Liver (tissue), 3 donors: ENCODE results near the gene FOXN4.

Experiments
- TAF1 ChIP-seq: conservative IDR thresholded peaks from 2 replicates; pipeline ENCODE4 v1.6.1; 2016; ENCODE audit warnings: antibody characterized with exemption, mild to moderate bottlenecking
- TF ChIP-seq, protein P1 (sequence below): fragments of 150-350 bp; IDR thresholded peaks from 2 replicates; pipeline ENCODE4 v1.5.1; 2017; ENCODE audit warnings: improper control_type of control experiment, low read depth, low read length; ENCODE audit not compliant: missing input control
- TF ChIP-seq, protein P2 (sequence below): IDR thresholded peaks from 2 replicates; pipeline ENCODE4 v1.6.1; 2016; ENCODE audit warnings: antibody characterized with exemption
- donor health status: healthy.
- donor health status: healthy.

DNA sequence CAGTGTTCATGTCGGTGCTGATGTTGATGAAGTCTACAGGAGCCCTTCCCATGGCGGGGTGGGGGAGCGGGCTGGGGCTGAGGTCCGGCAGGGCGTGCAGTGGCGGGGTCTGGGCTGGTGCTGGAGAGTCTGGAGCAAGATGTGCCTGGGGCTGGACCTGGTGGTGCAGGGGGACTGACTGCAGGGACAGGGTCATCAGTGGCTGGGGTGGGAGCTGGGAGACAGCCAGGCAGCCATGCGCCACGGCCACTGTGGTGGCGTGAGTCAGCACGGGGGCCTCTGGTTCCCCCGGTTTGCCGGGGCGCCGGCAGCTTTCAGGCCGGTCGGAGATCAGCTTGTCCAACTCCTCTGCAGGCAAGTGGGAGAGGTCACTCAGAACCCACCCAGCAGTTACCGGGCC is 27.6 kb downstream of the FOXN4 start:
- TF ChIP-seq, protein P1, sequence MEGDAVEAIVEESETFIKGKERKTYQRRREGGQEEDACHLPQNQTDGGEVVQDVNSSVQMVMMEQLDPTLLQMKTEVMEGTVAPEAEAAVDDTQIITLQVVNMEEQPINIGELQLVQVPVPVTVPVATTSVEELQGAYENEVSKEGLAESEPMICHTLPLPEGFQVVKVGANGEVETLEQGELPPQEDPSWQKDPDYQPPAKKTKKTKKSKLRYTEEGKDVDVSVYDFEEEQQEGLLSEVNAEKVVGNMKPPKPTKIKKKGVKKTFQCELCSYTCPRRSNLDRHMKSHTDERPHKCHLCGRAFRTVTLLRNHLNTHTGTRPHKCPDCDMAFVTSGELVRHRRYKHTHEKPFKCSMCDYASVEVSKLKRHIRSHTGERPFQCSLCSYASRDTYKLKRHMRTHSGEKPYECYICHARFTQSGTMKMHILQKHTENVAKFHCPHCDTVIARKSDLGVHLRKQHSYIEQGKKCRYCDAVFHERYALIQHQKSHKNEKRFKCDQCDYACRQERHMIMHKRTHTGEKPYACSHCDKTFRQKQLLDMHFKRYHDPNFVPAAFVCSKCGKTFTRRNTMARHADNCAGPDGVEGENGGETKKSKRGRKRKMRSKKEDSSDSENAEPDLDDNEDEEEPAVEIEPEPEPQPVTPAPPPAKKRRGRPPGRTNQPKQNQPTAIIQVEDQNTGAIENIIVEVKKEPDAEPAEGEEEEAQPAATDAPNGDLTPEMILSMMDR: no peak
- TF ChIP-seq TAF1: no peak
- TF ChIP-seq, protein P2, sequence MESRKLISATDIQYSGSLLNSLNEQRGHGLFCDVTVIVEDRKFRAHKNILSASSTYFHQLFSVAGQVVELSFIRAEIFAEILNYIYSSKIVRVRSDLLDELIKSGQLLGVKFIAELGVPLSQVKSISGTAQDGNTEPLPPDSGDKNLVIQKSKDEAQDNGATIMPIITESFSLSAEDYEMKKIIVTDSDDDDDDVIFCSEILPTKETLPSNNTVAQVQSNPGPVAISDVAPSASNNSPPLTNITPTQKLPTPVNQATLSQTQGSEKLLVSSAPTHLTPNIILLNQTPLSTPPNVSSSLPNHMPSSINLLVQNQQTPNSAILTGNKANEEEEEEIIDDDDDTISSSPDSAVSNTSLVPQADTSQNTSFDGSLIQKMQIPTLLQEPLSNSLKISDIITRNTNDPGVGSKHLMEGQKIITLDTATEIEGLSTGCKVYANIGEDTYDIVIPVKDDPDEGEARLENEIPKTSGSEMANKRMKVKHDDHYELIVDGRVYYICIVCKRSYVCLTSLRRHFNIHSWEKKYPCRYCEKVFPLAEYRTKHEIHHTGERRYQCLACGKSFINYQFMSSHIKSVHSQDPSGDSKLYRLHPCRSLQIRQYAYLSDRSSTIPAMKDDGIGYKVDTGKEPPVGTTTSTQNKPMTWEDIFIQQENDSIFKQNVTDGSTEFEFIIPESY: no peak
